NCI-H524 (cell line): ENCODE measurements around the gene CCDC136.
A peak's percentile ranks its signal among the peaks of the same experiment; 100 is the strongest.

ENCODE experiments used
- DNase-seq, 2 experiments: peaks; one replicate each; lab custom pipeline; 2025; lab: John Stamatoyannopoulos, UW

CCDC136 gene

GRCh38 chr7:128862571-128863432, 71.0 kb downstream of the CCDC136 start, which contains the start of gene ATP6V1F:
Gene ATP6V1F, plus strand, starts transcription at chr7:128862856. Its CDS starts 49 bp downstream, at chr7:128862905.
- DNase-seq: peak; percentile 89 to 97

- peak; percentile 52 to 73 for DNase-seq
Measured at GRCh38 chr7:128863433-128863989, 71.7 kb downstream of the CCDC136 start.

- no peak for DNase-seq
Measured at GRCh38 chr7:128865303-128865702, 73.5 kb downstream of the CCDC136 start.

GRCh38 chr7:128865996-128866877, 74.5 kb downstream of the CCDC136 start:
- no peak for DNase-seq

GRCh38 chr7:128867241-128867640, 75.5 kb downstream of the CCDC136 start:
- DNase-seq: no peak

GRCh38 chr7:128867842-128868623, 76.3 kb downstream of the CCDC136 start:
- peak; percentile 85 to 93 for DNase-seq

- peak in 1 of 2 experiments; percentile 51 for DNase-seq
Measured at GRCh38 chr7:128868624-128869137, 76.9 kb downstream of the CCDC136 start.

GRCh38 chr7:128869138-128869943, 77.6 kb downstream of the CCDC136 start:
- peak; percentile 52 to 60 for DNase-seq

- no peak for DNase-seq
Measured at GRCh38 chr7:128869944-128870285, 78.1 kb downstream of the CCDC136 start.

- no peak for DNase-seq
Measured at GRCh38 chr7:128871050-128871449, 79.3 kb downstream of the CCDC136 start.
